Tibial nerve (tissue), 4 donors: ENCODE measurements around the gene CLCNKA. TPM values are rescaled to one million over a fixed set of nuclear protein-coding genes. Genes with fewer than 3 reads are reported as not detected.

Experiments
- DNase-seq, 2 donors: peaks; one replicate each; pipeline ENCODE4 v3.0.0-alpha.2; 2019; ENCODE audit warnings: low spot score in 2 of 2
- H3K27ac ChIP-seq, 4 donors: fragments of 200-600 bp; sonication (generic) in 3 of 4; one replicate each; pipeline ENCODE4 v1.5.1; 2017 to 2019; ENCODE audit warnings: mild to moderate bottlenecking in 1 of 4
- H3K27me3 ChIP-seq, 2 donors: fragments of 200-600 bp; sonication (generic) in 1 of 2; one replicate each; pipeline versions ENCODE4 v1.5.1 to v1.6.0; 2017 to 2019
- H3K36me3 ChIP-seq, 3 donors: fragments of 200-600 bp; sonication (generic); one replicate each; pipeline ENCODE4 v1.5.1; 2018 to 2019
- H3K4me1 ChIP-seq, 4 donors: fragments of 200-600 bp; sonication (generic) in 3 of 4; one replicate each; pipeline ENCODE4 v1.5.1; 2017 to 2019
- H3K4me3 ChIP-seq, 4 donors: fragments of 200-600 bp; sonication (generic) in 3 of 4; one replicate each; pipeline ENCODE4 v1.5.1; 2017 to 2019; ENCODE audit warnings: mild to moderate bottlenecking in 1 of 4, moderate library complexity in 1 of 4
- H3K9me3 ChIP-seq, 4 donors: fragments of 200-600 bp; sonication (generic) in 3 of 4; one replicate each; pipeline ENCODE4 v1.5.1; 2017 to 2019
- EP300 ChIP-seq, 2 donors: sonication (generic); formaldehyde crosslinking; IDR thresholded peaks; one replicate each; pipeline ENCODE4 v1.6.1; 2017; ENCODE audit warnings: antibody characterized with exemption in 2 of 2, mild to moderate bottlenecking in 1 of 2
- POLR2A ChIP-seq, 2 donors: fragments of 450-650 bp; IDR thresholded peaks; one replicate each; pipeline ENCODE4 v1.6.1; 2017; ENCODE audit warnings: antibody characterized with exemption in 2 of 2, mild to moderate bottlenecking in 2 of 2, moderate library complexity in 2 of 2
- WGBS, 2 donors: methylation state at CpG; one replicate each; pipeline ENCODE4 v1.1.5; 2018; 5-methylcytosine and 5-hydroxymethylcytosine counted together
- total RNA-seq, 4 donors: library from RNA; depleted of rRNA; stranded (reverse); fragments of >200 nt; gene quantifications; one replicate each; pipeline ENCODE4 v1.1.0, GENCODE V29; 2016
- TF ChIP-seq, protein P1 (sequence below), 5 experiments: fragments of 200-600 bp in 3 of 5; fragments of 450-650 bp in 2 of 5; sonication (generic) in 3 of 5; IDR thresholded peaks; one replicate each; pipeline ENCODE4 v1.5.1; 2016 to 2019; ENCODE audit warnings: antibody characterized with exemption in 5 of 5, mild to moderate bottlenecking in 3 of 5, moderate library complexity in 2 of 5

The CLCNKA gene
- total RNA-seq, 4 donors from 2014 or later, result not detected

DNA sequence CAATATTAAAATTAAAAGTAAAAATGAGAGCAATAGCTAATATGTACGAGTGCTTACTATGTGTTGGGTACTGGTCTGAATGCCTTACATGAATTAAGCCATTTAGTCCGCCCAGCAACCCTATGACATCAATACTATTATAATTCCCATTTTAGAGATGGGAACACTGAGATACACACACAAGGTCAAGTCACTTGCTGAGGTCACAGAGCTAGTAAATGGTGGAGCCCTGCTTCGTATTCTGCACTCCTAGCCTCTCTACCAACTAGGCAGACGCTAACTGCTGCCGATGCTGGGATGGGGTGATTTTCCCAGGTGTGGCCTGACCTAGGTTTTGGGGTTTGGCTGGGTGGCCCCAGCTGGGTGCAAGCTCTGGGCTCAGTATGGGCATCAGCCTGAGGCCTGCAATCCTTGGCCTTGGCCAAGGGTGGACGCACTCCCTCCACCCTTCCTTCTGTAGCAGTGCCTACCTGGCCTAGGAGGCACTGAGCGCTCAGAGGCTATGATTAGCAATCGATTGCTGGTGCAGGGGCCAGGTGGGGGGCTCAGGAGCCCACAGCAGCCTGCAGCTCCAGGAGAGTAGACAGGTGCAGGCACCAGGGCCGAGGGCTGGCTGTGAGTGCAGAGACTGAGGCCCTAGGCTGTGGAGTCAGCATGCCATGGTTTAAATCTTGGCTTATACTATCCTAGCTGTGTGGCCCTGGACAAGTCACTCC lies 49.0 kb downstream of the CLCNKA start:
- no peak for TF ChIP-seq POLR2A (IDR thresholded peaks at IDR 0.05)
- TF ChIP-seq EP300 (IDR thresholded peaks at IDR 0.05), result no peak
- TF ChIP-seq, protein P1, sequence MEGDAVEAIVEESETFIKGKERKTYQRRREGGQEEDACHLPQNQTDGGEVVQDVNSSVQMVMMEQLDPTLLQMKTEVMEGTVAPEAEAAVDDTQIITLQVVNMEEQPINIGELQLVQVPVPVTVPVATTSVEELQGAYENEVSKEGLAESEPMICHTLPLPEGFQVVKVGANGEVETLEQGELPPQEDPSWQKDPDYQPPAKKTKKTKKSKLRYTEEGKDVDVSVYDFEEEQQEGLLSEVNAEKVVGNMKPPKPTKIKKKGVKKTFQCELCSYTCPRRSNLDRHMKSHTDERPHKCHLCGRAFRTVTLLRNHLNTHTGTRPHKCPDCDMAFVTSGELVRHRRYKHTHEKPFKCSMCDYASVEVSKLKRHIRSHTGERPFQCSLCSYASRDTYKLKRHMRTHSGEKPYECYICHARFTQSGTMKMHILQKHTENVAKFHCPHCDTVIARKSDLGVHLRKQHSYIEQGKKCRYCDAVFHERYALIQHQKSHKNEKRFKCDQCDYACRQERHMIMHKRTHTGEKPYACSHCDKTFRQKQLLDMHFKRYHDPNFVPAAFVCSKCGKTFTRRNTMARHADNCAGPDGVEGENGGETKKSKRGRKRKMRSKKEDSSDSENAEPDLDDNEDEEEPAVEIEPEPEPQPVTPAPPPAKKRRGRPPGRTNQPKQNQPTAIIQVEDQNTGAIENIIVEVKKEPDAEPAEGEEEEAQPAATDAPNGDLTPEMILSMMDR (IDR thresholded peaks at IDR 0.05), result no peak
- no peaks in the 10 kb centered on the region for H3K36me3 ChIP-seq
- no peak overlapping the region for H3K4me3 ChIP-seq
- peaks cover 0 to 32% (median 12%) of the 10 kb centered on the region in 4 donors for H3K4me1 ChIP-seq
- H3K9me3 ChIP-seq, result no peaks in the 10 kb centered on the region
- no peak overlapping the region for H3K27ac ChIP-seq
- DNase-seq, result no peak
- WGBS, 2 donors, result 80 to 89% methylated on average over 9 of the region's 9 CpGs
- peaks cover 0 to 4% of the 10 kb centered on the region in 2 donors for H3K27me3 ChIP-seq

DNA sequence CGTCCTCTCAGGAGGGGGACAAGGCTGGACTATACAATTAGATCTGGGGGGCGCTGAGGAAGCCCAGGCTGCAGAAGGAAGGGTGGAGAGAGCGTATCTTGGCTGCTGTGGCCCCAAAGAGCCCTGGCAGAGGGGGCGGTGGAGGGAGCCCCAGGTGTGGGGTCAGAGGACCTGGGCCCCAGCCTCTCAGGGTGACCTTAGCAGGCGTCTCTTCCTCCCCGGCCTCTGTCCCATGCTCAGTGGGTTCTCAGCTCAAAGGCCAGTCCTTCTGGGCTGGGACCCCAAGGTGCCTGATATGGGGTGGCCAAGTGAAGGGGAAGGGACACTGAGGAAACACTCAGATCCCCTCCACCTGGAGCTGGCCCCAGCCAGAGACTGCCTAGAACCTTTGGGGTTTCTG lies 49.8 kb downstream of the CLCNKA start:
- no peaks in the 10 kb centered on the region for H3K36me3 ChIP-seq
- no peaks in the 10 kb centered on the region for H3K9me3 ChIP-seq
- TF ChIP-seq POLR2A (IDR thresholded peaks at IDR 0.05), result no peak
- TF ChIP-seq, protein P1 (IDR thresholded peaks at IDR 0.05), result no peak
- TF ChIP-seq EP300 (IDR thresholded peaks at IDR 0.05), result no peak
- no peak overlapping the region for H3K27ac ChIP-seq
- H3K27me3 ChIP-seq, result peaks cover 0 to 4% of the 10 kb centered on the region in 2 donors
- 90 to 95% methylated on average over 2 to 6 of the region's 6 CpGs for WGBS, 2 donors
- H3K4me1 ChIP-seq, result peaks cover 0 to 34% (median 12%) of the 10 kb centered on the region in 4 donors
- no peak overlapping the region for H3K4me3 ChIP-seq
- DNase-seq, result no peak

DNA sequence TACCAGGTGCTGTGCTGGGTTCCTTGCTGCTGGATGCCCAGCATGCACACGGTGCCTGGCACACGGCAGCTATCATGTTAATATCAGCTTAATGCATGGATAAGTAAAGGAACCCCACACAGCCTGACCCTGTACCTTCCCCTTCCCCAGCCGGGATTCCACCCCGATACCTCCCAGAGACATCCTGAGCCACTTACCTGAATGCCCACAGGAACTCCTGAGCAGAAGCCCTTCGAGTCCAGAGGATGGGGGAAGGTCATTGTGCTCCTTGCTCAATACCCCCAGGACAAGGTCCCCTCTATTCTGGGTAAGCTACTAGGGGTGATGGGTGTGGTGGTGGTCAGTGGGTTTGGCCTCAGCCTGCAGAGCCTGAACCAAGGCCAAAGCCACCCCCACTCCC lies 50.3 kb downstream of the CLCNKA start:
- peaks cover 0 to 34% (median 12%) of the 10 kb centered on the region in 4 donors for H3K4me1 ChIP-seq
- WGBS, 2 donors, result 71 to 74% methylated on average over 5 of the region's 5 CpGs

DNA sequence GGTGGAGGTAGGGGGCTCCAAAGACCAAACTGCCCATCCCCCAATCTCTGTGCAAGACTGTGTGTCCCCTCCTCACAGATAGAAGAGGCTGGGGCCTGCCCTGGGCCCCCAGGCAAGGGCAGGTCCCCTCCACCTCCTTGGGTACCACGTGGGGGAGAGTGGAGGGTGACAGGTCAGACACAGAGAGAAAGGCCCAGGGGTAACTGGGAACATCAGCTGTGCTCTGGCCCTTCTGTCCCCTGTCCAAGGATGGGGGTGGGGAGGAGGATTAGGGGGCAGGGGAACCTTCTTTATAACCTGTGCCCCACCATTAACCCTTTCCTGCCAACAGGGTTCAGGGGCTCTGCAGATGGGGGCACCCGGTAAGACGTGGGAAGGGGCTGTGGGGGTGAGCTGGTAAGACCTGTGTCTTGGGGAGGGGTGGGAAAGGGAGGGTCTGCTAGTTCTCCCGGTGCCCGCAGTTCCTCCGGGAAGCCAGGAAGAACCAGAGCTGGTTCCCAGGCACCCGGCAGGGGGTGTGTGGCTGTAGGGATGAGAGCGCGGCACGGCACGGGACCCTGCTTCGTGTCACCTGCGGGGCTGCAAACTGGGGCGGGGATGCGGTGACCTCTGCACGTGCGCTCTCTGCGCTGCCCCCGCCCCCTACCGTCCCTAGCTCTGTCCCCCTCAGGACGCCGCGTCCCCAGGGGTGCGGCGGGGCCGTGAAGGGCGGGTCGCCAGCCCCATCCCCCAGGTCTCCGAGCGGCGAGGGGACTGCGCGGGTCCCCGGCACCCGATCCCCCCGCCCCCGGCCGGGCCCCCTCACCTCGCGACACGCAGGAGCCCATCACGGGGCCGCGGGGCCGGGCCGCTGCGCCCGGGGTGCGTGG lies 51.0 kb downstream of the CLCNKA start:
- H3K36me3 ChIP-seq, result no peaks in the 10 kb centered on the region
- H3K27me3 ChIP-seq, result peaks cover 0 to 4% of the 10 kb centered on the region in 2 donors
- no peak for DNase-seq
- TF ChIP-seq EP300 (IDR thresholded peaks at IDR 0.05) (no peak), POLR2A (IDR thresholded peaks at IDR 0.05) (no peak)
- TF ChIP-seq, protein P1 (IDR thresholded peaks at IDR 0.05), result no peak
- no peaks in the 10 kb centered on the region for H3K9me3 ChIP-seq
- peaks cover 0 to 33% (median 12%) of the 10 kb centered on the region in 4 donors for H3K4me1 ChIP-seq
- H3K4me3 ChIP-seq, result peak overlapping the region in 3 of 4 donors; percentile 22 to 52 (median 25)
- no peak overlapping the region for H3K27ac ChIP-seq
- WGBS, 2 donors, result 11 to 12% methylated on average over 17 to 28 of the region's 49 CpGs

More for the DNA sequence above, 50.3 kb downstream of the CLCNKA start:
- H3K27ac ChIP-seq, result no peak overlapping the region
- no peaks in the 10 kb centered on the region for H3K9me3 ChIP-seq
- peaks cover 0 to 4% of the 10 kb centered on the region in 2 donors for H3K27me3 ChIP-seq
- no peak for DNase-seq
- no peak overlapping the region for H3K4me3 ChIP-seq
- TF ChIP-seq, protein P1 (IDR thresholded peaks at IDR 0.05), result no peak
- TF ChIP-seq POLR2A (IDR thresholded peaks at IDR 0.05), result no peak
- no peak for TF ChIP-seq EP300 (IDR thresholded peaks at IDR 0.05)
- no peaks in the 10 kb centered on the region for H3K36me3 ChIP-seq
